Dermis blood vessel endothelial cell (primary cell): ENCODE measurements around the gene S100PBP. TPM values are rescaled to one million over a fixed set of nuclear protein-coding genes. Genes with fewer than 3 reads are reported as not detected.

Experiments
- DNase-seq: peaks from one replicate; pipeline ENCODE4 v3.0.0; 2010
- total RNA-seq: library from RNA; depleted of rRNA; stranded (reverse); fragments of >200 nt; gene quantifications from 2 replicates; pipeline ENCODE4 v1.2.3, GENCODE V29; 2014

S100PBP gene
- total RNA-seq = 33.7 and 50.0 TPM in 2 replicates

- peak; percentile 99 for DNase-seq
These were observed at the start of gene S100PBP, which contains the start of gene YARS1 for GRCh38 chr1:32817159-32817814. TSS of gene S100PBP (plus strand) at chr1:32817653. CDS start at chr1:32826100, 8,447 bp downstream. TSS of gene YARS1 (minus strand) at chr1:32817358. CDS start at chr1:32817244, 114 bp downstream.

GRCh38 chr1:32768110-32768850 lies 49.2 kb upstream of the S100PBP start:
- DNase-seq = no peak

GRCh38 chr1:32769524-32770220 lies 47.8 kb upstream of the S100PBP start:
- DNase-seq = peak; percentile 37

GRCh38 chr1:32770221-32770731 lies 47.2 kb upstream of the S100PBP start:
- no peak for DNase-seq

- no peak for DNase-seq
These were observed 46.5 kb upstream of the S100PBP start for GRCh38 chr1:32770741-32771548.

- no peak for DNase-seq
These were observed 45.7 kb upstream of the S100PBP start for GRCh38 chr1:32771561-32772280.

- no peak for DNase-seq
These were observed 45.0 kb upstream of the S100PBP start for GRCh38 chr1:32772281-32773017.

GRCh38 chr1:32773018-32773763 lies 44.3 kb upstream of the S100PBP start:
- peak; percentile 84 for DNase-seq

- no peak for DNase-seq
These were observed 43.5 kb upstream of the S100PBP start for GRCh38 chr1:32773764-32774463.

- DNase-seq = no peak
These were observed 43.0 kb upstream of the S100PBP start for GRCh38 chr1:32774464-32774808.

- peak; percentile 76 for DNase-seq
These were observed 42.4 kb upstream of the S100PBP start for GRCh38 chr1:32774950-32775634.

GRCh38 chr1:32775640-32776337 lies 41.7 kb upstream of the S100PBP start:
- DNase-seq = peak; percentile 35

- no peak for DNase-seq
These were observed 38.2 kb upstream of the S100PBP start for GRCh38 chr1:32779242-32779641.

- DNase-seq = no peak
These were observed 37.4 kb upstream of the S100PBP start for GRCh38 chr1:32780005-32780404.

GRCh38 chr1:32780628-32781234 lies 36.7 kb upstream of the S100PBP start:
- no peak for DNase-seq

GRCh38 chr1:32782086-32782485 lies 35.4 kb upstream of the S100PBP start:
- peak; percentile 63 for DNase-seq

- no peak for DNase-seq
These were observed 33.6 kb upstream of the S100PBP start for GRCh38 chr1:32783851-32784250.

GRCh38 chr1:32784817-32785216 lies 32.6 kb upstream of the S100PBP start:
- no peak for DNase-seq
